GM18526 (cell line): Measurements from ENCODE around the gene ERC1.

Experiments
- POLR2A ChIP-seq: IDR thresholded peaks from 3 replicates; pipeline ENCODE4 v1.6.1; 2011; ENCODE audit not compliant: insufficient read length; ENCODE audit errors: extremely low read depth

Gene ERC1

DNA sequence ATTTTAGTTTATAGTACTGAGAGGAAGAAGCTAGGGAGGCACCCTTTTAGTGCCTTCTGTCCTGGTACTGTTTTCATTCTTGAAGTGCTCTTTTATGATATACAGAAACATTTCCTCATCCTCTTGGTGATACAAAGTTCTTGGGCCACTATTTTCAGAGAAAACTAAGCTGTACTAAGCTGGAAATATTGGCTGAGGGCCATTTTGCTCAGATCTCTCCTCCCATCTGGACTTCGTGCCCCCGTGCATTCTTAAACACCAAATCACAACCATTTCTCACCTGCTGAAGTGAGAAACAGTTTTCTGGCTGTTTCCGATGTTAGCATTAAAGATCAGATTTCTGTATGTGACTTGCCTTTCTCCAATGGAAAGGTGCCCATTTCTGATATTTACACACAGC, 444.4 kb downstream of the ERC1 start:
- no peak for TF ChIP-seq POLR2A

DNA sequence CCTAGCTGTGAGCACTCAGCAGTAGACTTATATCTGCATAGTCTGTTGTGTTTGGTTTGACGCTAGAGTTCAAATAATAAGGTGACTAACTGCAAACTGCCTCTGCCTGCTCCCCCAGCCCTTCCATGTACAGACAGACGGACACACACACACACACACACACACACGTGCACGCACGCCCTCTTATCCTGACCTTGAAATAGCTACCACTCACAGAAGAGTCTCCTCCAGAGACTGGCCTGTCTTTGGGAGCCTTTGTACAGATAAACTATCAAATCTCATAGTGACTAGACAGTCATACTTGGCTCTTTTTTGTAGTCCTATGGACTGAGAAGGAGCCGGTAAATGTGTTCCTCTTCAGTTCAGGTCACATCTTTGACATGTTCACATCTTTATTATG, 445.0 kb downstream of the ERC1 start:
- TF ChIP-seq POLR2A, result no peak

DNA sequence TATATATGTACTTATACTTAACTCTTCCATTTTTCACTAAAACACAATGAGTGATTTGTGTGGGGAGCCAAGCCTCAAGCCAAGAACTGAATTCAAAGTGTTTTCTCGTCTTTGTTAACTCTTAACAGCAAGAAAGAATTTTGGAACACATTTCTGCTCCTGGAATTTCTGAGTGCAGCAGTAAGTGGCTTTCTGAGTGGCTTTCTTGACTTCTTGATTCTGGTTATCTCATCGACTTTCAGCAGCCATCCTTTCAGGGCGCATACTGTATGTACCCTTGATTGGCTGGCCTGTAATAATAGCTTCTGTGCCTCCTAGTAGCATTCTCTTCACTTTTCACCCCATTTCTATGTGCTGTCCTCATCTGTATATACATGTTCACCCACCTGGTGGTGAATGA, 446.0 kb downstream of the ERC1 start:
- TF ChIP-seq POLR2A, result no peak

DNA sequence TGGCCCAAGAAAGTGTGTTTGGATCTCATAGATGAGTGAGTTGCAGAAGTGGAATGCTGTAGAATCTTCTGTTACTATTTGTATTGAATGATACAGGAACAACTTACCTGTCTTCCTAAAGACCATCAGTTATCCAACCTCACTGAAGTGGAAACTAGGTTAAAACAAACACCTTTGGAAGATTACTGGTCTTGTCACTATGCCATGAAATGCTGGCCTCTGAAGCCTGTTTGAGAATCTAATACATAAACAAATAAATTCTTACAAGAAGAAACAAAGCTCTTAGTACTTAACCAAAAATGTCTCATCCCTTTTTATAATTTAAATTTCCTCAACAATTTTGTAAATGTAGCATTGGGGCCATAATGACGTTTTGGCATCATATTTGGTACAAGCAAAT, 448.2 kb downstream of the ERC1 start:
- no peak for TF ChIP-seq POLR2A

- no peak for TF ChIP-seq POLR2A
Observed at GRCh38 chr12:1439687-1440086, 448.7 kb downstream of the ERC1 start.

DNA sequence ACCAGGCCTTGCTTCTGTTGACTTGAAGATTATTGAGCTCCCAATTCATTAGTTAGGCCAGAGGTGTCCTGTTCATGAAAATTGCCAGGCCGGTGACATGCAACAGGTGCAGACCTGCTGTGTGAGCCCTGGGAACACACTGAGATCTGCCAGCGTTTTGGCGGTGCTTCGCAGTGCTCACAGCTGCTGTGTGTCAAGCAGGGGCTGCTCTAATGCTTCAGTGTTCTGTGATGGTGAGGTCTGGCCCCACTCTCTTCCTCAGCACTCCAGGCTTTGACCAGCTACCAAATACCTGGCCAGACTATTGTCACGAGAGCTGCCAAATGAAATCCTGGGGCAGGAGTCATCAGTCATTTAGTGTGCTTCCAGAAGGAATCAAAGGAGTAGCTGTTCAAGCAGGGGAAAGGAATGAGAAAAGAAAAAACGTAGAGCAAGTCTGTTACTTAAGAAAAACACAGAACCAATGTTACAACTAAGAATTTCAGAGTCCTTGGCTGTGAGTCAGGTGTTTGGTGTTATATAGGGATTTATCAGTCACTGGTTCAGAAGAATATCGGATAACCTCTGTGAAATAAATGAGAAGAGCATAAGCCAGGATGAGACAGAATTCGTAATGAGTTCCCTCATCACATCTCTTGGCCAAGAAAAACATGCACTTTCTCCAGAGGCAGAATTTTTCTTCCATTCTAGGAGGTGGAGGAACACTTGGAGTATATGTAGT, 452.6 kb downstream of the ERC1 start:
- no peak for TF ChIP-seq POLR2A

- TF ChIP-seq POLR2A, result no peak
Observed at GRCh38 chr12:1444142-1444516, 453.1 kb downstream of the ERC1 start.

- TF ChIP-seq POLR2A, result no peak
Observed at GRCh38 chr12:1445807-1446206, 454.8 kb downstream of the ERC1 start.

DNA sequence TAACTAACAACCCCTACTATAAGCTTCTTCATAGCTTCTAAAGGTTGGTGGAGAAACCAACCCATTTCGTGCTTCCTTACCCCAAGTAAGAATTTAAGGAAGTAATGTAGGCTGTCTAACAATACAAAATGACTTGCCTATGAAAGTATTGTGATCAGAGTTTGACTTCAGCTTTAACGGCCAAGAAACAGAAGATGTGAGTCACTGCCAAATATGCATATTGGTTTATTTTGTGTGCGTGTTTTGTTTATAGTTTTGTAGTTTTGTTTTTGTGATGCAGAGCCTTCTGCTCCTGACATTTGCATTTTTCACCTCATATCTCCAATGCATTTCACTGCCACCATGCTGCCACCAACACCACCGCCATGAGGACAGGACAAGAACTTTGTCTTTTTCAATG, 457.3 kb downstream of the ERC1 start:
- TF ChIP-seq POLR2A, result no peak

GRCh38 chr12:1453810-1454209, 462.8 kb downstream of the ERC1 start:
- TF ChIP-seq POLR2A, result no peak

GRCh38 chr12:1456885-1457284, 465.9 kb downstream of the ERC1 start:
- no peak for TF ChIP-seq POLR2A

DNA sequence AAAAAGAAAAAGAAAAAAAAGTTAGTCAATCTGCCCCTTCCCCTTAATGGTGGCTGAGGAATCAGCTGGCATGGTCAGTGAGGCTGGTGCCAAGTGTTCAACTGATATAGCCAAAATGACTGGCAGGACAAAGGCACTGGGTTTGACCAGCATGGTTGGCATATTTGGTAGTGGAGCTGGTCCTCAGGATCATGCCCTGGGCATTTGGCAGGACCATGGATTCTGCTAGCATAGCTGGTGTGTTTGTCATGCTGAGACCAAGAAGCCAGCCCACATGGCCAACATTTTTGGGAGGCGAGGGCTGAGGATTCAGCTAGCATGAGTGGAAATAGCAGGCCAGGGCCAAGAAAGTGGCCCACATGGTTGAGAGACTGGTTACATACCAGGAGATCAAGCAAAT, 466.9 kb downstream of the ERC1 start:
- TF ChIP-seq POLR2A, result no peak

DNA sequence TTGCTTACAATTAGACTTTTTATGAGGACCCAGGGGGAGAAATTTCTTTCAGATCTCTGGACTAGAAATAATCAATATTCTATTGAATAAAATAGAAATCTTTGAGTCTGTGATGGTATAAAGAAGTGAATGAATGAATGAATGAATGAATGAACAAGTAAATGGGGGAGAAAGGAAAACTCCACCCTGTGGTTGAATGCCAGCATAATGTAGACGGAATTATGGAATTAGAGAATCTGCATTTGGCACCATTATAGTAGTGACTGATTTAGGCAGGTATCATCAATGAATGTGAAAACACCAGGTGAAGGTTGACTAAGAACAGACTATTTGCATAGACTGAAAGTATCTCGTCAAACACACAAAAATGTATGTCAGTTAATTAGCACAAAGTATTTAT, 468.3 kb downstream of the ERC1 start:
- no peak for TF ChIP-seq POLR2A

DNA sequence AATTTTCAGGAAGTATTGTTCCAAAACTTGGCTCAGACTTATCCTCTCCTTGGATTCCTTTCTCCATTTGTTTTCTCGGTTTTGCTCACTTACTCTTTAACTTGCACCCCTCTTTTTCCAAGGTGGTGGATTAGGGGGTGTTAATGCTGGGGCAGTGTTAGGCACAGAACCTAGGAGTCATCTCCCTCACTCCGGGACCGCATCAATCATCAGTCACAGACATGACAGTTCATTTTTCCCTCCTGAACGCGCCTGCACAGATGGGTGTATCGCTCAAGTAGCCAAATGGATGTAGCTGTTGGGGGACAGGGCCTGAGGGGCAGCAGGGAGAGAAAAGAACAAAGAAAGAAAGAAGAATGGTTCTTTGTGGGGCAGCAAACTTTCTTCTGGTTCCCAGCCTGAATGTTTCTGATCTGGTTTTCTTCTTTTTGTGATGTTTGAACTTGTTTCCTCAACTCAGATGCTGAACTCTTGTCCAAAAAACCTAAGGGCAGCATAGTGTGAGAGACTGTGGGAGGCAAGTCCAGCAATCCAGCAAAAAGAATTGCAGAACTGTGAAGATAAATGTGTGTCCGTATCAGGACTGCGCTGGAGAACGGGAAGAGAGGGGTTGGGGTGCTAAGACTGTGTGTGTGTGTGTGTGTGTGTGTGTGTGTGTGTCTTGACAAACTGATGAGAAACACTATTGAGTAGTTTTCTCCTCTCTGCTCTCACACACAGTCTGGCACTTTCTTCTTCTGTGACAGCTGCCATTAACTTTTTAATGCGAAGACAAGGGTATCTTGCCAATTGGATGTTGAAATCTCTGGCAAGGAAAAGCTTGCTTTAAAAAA, 472.3 kb downstream of the ERC1 start:
- no peak for TF ChIP-seq POLR2A

DNA sequence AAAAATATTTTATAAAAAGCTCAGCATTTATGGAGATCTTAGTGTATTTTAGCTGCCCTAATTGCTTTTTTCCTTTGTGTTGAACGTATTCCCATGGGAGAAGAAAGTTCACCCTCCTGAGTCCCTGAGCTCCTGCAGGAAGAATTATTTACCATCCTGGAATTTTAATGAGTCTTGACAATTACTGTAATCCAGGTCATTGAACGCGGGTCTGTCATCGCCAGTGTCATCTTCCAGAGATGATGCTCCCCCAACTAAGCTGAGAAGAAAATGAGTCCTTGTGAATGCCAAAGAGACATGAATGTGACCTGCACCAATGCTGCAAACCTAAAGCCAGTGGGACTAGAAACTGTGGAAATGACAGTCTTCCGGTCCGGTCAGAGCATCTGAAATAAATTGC, 473.9 kb downstream of the ERC1 start:
- no peak for TF ChIP-seq POLR2A

GRCh38 chr12:1465990-1466389, 475.0 kb downstream of the ERC1 start:
- no peak for TF ChIP-seq POLR2A
